Measurements from ENCODE around the gene LRRK1.

DNA sequence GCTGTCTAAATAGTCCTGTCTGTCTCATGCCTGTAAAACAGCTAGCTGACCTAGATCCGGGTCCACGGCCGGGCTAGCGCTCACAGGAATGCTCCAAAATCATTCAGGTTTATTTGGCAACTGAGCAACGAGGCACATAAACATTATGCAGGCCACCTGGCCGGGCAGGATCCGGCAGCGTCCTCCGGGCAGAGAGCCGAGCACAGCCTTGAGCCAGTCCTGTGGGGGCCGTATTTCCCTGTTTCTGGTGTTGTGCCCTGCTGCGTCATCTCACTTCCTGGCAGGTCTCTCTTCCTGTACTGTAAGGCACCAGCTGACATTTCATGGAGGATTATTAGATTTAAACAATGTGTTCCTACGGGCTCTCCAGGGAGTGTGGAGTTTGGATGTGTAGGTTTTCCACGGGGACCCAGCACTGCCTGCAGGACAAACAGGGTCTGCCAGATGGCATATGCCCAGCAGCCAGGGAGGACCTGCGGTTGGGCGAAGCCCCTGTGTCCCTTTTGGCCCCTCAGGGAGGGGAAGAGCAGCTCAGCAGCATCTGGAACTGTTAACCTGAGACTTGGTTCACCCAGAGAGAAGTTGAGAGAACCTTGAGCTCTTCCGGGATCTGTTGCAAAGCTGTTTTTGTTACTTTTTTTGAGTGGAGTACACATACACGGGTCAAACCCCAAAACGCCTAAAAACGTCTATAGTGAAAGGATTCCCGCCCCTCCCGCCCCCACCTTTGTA is 16.6 kb upstream of the LRRK1 start:
- TF ChIP-seq CTCF (IDR thresholded peaks at IDR 0.05; ENCODE audit: low read depth, low read length, poor library complexity, severe bottlenecking) (no peak), EZH2phosphoT487 (IDR thresholded peaks at IDR 0.05; ENCODE audit: borderline replicate concordance, low read length) (no peak)

Data from DOHH2 (cell line).